Right ventricle myocardium inferior (tissue), 1 donor: ENCODE measurements around the gene RAMAC. TPM values are rescaled to one million over a fixed set of nuclear protein-coding genes. Genes with fewer than 3 reads are reported as not detected.

Experiments
- ATAC-seq: fragments of 200-7000 bp; cut with Tn5 transposase; one replicate; pipeline ENCODE4 v1.9.1; 2020; ENCODE audit warnings: mild to moderate bottlenecking, moderate library complexity
- DNase-seq: peaks from one replicate; pipeline ENCODE4 v3.0.0; 2021; ENCODE audit errors: missing footprints
- intact Hi-C: fragments of 100-400 bp; cut with DNase I; formaldehyde crosslinking; loops from one replicate; pipeline ENCODE4 v1.11.0; 2022
- total RNA-seq: library from RNA; stranded (reverse); fragmentation: NEBNext Ultra II Directional; extraction: Animal tissue kit (Norgen Biotek cat#: 25700); gene quantifications from one replicate; pipeline ENCODE4 v1.2.1, GENCODE V29; 2021
- donor health status: DM: no; HTN: yes; CAD: no; lungs with severe emphysema.

Gene RAMAC
- total RNA-seq, 1 donor from 2014 or later = 12.8 TPM

- peak; percentile 76 for ATAC-seq
- DNase-seq = no peak
- intact Hi-C loops = no loop called here
Measured at GRCh38 chr15:82963471-82964341, 22.3 kb upstream of the RAMAC start.

DNA sequence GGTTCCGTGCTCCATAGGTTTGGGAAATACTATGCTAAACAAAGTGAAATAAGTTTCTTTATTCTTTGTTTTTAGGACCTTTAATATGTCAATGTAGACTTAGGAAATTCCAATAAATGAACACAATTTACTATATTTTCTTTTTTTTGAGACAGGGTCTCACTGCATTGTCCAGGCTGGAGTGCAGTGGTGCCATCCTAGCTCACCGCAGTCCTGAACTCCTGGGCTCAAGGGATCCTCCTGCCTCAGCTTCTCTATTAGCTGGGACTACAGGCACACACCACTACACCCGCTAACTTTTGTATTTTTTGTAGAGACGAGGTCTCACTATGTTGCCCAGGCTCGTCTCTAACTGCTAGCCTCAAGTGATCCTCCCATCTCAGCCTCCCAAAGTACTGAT is 21.1 kb upstream of the RAMAC start:
- intact Hi-C loops = no loop called here
- ATAC-seq = no peak
- DNase-seq = no peak

- intact Hi-C loops = no loop called here
- DNase-seq (no peak), ATAC-seq (no peak)
Measured at GRCh38 chr15:82966671-82967071, 19.3 kb upstream of the RAMAC start.

GRCh38 chr15:82968066-82968465 is 17.9 kb upstream of the RAMAC start:
- no peak for DNase-seq
- intact Hi-C loops = no loop called here
- no peak for ATAC-seq

DNA sequence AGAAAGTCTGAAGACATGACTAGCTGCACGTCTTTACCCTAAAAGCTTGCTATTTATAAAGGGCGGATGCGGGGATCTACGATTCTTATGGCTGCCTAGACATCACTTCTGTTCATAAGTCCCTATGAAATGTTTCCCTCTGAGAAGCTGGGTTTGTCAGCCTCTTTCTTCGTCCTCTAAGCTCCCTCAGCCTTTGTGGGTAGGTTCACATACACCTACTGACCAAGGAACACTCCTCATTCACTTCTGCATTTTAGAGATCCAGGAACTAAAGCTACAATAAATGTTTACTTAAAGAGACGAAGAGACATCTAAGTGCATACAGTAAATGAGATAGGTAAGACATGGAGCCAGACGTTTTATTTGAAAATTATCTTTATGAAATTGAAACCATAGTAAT is 16.7 kb upstream of the RAMAC start:
- ATAC-seq = no peak
- DNase-seq = no peak
- intact Hi-C loops = no loop called here

DNA sequence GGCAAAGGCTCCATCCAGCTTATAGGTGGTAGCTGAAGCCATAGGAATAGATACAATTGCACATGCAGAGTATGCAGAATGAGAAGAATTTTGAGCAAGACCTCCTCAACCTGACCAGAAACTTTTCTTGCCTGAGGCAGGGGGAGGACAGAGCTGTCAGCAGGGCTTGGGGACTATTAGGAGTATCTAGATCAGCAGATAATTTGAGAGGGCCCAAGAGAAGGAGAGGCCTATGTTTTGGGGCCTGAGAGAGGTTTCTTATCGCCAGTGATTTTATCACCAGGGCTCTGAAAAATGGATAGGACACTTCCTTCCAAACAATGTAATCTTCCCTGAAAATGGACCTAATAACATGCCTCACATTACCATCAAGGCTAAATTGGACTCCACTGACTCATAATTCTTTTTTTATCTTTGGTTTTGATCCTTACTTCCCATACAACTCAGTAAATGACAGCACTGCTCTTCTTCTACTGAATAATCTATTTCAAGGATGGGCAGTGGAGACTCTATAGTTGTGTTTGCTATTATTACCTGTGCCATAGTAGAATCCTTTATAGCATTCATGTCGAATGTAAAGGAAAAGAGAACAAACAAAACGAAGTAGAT is 15.8 kb upstream of the RAMAC start:
- ATAC-seq = no peak
- intact Hi-C loops = no loop called here
- DNase-seq = no peak

DNA sequence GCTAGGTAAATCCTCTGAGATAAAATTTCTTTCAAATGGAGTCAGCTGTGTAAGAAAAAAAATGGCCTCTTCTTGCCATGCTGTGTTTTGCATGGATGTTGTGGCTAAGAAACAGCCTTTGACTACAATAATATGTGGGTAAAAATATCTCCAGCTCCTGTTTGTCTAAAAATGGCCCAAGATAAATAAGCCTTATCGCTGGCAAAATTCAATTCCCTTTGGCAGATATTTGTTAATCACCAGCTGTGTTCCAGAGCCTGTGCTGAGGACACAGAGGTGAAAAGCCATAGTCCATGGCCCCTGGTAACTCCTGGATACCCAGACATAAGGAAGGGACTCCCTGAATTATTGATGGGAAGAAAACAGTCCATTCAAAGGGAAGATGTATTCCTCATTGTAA is 15.3 kb upstream of the RAMAC start:
- intact Hi-C loops = no loop called here
- peak; percentile 58 for ATAC-seq
- DNase-seq = no peak

GRCh38 chr15:82971218-82971984 is 14.6 kb upstream of the RAMAC start:
- ATAC-seq = peak; percentile 64
- DNase-seq = no peak
- intact Hi-C loops = no loop called here

GRCh38 chr15:82972990-82973389 is 13.0 kb upstream of the RAMAC start:
- ATAC-seq = no peak
- DNase-seq = no peak
- intact Hi-C loops = no loop called here

GRCh38 chr15:82977076-82977475 is 8.9 kb upstream of the RAMAC start:
- ATAC-seq (no peak), DNase-seq (no peak)
- intact Hi-C loops = no loop called here

GRCh38 chr15:82978438-82978837 is 7.6 kb upstream of the RAMAC start:
- ATAC-seq = no peak
- intact Hi-C loops = no loop called here
- DNase-seq = no peak

- no peak for DNase-seq
- intact Hi-C loops = loop anchor here (10.0 kb wide), 1 partner anchor 225 kb away; no protein-coding TSS in a partner anchor
- no peak for ATAC-seq
Measured at GRCh38 chr15:82979726-82980125, 6.3 kb upstream of the RAMAC start.

DNA sequence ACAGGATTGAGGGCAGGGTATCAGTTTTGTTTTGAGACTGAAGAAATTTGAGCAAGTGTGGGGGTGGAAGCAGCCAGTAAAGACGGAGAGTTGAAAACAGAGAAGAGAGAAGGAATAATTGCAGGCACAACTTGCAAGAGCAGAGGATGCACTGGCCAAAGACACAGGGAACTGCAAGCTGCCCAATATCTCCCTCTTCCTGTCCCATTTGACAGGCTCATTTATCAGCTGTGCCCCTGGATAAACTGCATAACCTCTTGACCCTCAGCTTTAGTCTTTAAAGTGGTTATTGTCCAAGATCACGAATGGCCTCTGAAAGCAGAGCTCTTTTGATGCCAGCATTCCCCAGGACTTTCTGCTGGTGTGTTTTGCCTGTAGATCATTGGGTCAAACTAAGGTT is 5.0 kb upstream of the RAMAC start:
- intact Hi-C loops = loop anchor here (10.0 kb wide), 1 partner anchor 226 kb away; no protein-coding TSS in a partner anchor
- ATAC-seq = no peak
- DNase-seq = no peak

- DNase-seq (no peak), ATAC-seq (no peak)
- intact Hi-C loops = loop anchor here (10.0 kb wide), 1 partner anchor 232 kb away; no protein-coding TSS in a partner anchor
Measured at GRCh38 chr15:82986442-82986780, 401 bp downstream of the RAMAC start.

GRCh38 chr15:82992436-82992998 is 6.5 kb downstream of the RAMAC start:
- intact Hi-C loops = no loop called here
- ATAC-seq (no peak), DNase-seq (no peak)

GRCh38 chr15:82993144-82993543 is 7.1 kb downstream of the RAMAC start:
- intact Hi-C loops = no loop called here

DNA sequence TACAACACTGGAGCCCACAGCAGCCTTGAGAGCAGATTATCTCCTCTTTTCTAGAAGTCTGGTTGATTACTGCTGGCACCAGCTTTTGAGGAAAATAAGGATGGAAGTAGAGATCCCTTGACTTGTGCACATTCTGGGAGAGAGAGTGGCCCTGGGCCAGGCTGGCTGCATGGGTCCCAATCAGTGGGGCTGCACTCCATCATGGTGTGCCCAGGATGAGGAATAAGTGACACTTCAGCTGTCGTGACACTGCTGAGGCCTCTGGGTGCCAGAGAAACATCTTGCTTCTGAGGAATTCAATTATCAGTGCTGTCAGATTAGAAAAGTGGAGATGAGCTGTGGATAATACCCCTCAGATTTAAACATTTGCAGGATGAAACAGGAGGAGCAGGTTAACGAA is 9.1 kb downstream of the RAMAC start:
- intact Hi-C loops = no loop called here
- no peak for DNase-seq
- ATAC-seq = no peak

More at GRCh38 chr15:82993144-82993543, 7.1 kb downstream of the RAMAC start:
- DNase-seq = no peak
- ATAC-seq = no peak

GRCh38 chr15:82995938-82996337 is 9.9 kb downstream of the RAMAC start:
- no peak for ATAC-seq
- intact Hi-C loops = no loop called here
- DNase-seq = no peak

DNA sequence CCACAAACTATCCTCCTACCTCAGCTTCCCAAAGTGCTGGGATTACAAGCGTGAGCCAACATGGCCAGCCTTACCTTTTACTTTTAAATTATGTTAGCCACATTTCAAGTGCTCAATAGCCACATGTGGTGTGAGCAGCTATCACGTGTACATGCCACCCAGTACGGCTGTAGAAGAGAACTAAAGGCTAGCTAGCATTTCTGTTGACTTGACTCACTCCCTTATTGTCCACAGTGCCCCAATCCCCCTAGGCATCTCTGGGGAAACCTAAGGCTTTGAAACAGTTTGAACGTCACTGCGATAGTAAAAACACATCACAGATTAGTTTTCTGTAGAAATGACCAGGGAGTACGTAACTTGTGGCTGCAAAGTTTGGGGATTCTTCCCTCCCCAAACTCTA is 13.4 kb downstream of the RAMAC start:
- no peak for ATAC-seq
- intact Hi-C loops = no loop called here
- DNase-seq = no peak
